ENCODE data around the gene CENATAC.

DNA sequence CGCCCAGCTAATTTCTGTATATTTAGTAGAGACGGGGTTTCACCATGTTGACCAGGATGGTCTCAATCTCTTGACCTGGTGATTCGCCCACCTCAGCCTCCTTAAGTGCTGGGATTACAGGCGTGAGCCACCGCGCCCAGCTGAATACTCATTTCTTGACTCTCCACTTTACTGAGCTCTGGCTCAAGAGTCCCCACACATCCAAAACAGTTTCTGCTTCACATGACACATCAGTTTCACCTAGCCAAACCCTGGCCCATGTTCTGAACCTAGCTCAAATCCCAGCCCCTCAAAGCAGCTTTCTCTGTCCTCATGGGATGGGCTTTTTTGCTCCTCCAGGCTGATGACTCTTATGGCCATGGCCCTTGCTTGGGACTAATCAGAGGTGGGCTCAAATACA, 49.3 kb downstream of the CENATAC start:
- TF ChIP-seq, protein P1, sequence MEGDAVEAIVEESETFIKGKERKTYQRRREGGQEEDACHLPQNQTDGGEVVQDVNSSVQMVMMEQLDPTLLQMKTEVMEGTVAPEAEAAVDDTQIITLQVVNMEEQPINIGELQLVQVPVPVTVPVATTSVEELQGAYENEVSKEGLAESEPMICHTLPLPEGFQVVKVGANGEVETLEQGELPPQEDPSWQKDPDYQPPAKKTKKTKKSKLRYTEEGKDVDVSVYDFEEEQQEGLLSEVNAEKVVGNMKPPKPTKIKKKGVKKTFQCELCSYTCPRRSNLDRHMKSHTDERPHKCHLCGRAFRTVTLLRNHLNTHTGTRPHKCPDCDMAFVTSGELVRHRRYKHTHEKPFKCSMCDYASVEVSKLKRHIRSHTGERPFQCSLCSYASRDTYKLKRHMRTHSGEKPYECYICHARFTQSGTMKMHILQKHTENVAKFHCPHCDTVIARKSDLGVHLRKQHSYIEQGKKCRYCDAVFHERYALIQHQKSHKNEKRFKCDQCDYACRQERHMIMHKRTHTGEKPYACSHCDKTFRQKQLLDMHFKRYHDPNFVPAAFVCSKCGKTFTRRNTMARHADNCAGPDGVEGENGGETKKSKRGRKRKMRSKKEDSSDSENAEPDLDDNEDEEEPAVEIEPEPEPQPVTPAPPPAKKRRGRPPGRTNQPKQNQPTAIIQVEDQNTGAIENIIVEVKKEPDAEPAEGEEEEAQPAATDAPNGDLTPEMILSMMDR (IDR thresholded peaks at IDR 0.05; ENCODE audit: poor library complexity): no peak
- no peak for TF ChIP-seq EZH2phosphoT487 (IDR thresholded peaks at IDR 0.05; ENCODE audit: low read depth, severe bottlenecking, unreplicated experiment)

All from hepatocyte (in vitro differentiated cells).